Measurements from ENCODE around the gene OR4N5.

The OR4N5 gene

DNA sequence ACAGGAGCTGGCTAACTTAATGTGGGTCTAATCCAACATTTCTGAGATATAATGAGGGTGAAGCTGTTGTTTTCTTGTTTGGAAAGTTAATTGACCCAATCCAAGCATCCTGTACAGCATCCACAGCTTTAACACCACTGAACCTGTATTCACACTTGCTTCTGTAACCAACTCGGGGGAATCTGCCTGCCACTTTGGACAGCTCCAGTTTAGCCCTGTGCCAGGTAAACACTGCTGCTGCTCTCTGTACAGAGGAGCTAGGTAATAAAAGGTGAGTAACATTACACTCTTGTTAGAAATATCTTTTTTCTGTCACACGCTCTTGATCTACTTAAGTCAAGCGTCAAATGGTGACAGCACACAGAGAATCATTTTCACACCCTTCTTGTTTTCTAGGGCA is 52.8 kb downstream of the OR4N5 start:
- TF ChIP-seq GLIS3 (CRISPR knock-in tag; IDR thresholded peaks at IDR 0.05) (no peak), RARB (CRISPR knock-in tag; IDR thresholded peaks at IDR 0.05) (no peak), SNAI2 (CRISPR knock-in tag; IDR thresholded peaks at IDR 0.05) (no peak), OSR1 (CRISPR knock-in tag; IDR thresholded peaks at IDR 0.05) (no peak), ZFP3 (CRISPR knock-in tag; IDR thresholded peaks at IDR 0.05) (no peak), ZFP30 (CRISPR knock-in tag; IDR thresholded peaks at IDR 0.05) (no peak), ZC3H10 (CRISPR knock-in tag; IDR thresholded peaks at IDR 0.05) (no peak), ZNF70 (CRISPR knock-in tag; IDR thresholded peaks at IDR 0.05) (no peak), TCF4 (CRISPR knock-in tag; IDR thresholded peaks at IDR 0.05; ENCODE audit: borderline replicate concordance) (no peak)
- no peak for ATAC-seq

DNA sequence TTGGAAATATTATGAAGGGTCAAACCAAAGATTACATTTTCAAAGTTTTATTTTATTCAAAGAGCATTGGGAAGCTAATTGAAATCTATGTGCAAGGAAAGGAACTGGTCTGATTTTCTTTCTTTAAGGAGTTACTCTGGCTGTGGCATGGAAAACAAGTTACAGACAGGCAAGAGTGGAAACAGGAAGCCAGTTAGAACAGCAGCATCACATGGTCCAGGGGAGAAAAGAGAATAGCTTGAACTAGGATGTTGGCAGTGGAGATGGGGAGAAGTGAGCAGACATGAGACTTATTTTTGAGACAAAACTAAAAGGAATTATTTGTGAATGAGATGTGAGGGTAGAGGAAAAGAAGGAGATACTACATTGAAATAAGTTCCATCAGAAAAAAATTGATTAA is 55.5 kb downstream of the OR4N5 start:
- no peak for ATAC-seq
- TF ChIP-seq, protein P1, sequence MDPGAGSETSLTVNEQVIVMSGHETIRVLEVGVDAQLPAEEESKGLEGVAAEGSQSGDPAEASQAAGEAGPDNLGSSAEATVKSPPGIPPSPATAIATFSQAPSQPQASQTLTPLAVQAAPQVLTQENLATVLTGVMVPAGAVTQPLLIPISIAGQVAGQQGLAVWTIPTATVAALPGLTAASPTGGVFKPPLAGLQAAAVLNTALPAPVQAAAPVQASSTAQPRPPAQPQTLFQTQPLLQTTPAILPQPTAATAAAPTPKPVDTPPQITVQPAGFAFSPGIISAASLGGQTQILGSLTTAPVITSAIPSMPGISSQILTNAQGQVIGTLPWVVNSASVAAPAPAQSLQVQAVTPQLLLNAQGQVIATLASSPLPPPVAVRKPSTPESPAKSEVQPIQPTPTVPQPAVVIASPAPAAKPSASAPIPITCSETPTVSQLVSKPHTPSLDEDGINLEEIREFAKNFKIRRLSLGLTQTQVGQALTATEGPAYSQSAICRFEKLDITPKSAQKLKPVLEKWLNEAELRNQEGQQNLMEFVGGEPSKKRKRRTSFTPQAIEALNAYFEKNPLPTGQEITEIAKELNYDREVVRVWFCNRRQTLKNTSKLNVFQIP (CRISPR knock-in tag; IDR thresholded peaks at IDR 0.05; ENCODE audit: borderline replicate concordance, low read depth): no peak
- TF ChIP-seq CSDC2 (CRISPR knock-in tag; IDR thresholded peaks at IDR 0.05): no peak
- no peak for TF ChIP-seq ISL1 (CRISPR knock-in tag; IDR thresholded peaks at IDR 0.05)
- TF ChIP-seq, protein P2, sequence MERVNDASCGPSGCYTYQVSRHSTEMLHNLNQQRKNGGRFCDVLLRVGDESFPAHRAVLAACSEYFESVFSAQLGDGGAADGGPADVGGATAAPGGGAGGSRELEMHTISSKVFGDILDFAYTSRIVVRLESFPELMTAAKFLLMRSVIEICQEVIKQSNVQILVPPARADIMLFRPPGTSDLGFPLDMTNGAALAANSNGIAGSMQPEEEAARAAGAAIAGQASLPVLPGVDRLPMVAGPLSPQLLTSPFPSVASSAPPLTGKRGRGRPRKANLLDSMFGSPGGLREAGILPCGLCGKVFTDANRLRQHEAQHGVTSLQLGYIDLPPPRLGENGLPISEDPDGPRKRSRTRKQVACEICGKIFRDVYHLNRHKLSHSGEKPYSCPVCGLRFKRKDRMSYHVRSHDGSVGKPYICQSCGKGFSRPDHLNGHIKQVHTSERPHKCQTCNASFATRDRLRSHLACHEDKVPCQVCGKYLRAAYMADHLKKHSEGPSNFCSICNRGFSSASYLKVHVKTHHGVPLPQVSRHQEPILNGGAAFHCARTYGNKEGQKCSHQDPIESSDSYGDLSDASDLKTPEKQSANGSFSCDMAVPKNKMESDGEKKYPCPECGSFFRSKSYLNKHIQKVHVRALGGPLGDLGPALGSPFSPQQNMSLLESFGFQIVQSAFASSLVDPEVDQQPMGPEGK (CRISPR knock-in tag; IDR thresholded peaks at IDR 0.05; ENCODE audit: borderline replicate concordance): no peak
- no peak for TF ChIP-seq ARNTL (CRISPR knock-in tag; IDR thresholded peaks at IDR 0.05; ENCODE audit: borderline replicate concordance, low read depth)
- TF ChIP-seq ZNF565 (CRISPR knock-in tag; conservative IDR thresholded peaks at IDR 0.05; ENCODE audit: low read depth): no peak
- no peak for TF ChIP-seq ZC3H10 (CRISPR knock-in tag; IDR thresholded peaks at IDR 0.05)
- TF ChIP-seq ZFP30 (CRISPR knock-in tag; IDR thresholded peaks at IDR 0.05): no peak
- no peak for TF ChIP-seq ZNF8 (CRISPR knock-in tag; IDR thresholded peaks at IDR 0.05)
- TF ChIP-seq TCF4 (CRISPR knock-in tag; IDR thresholded peaks at IDR 0.05; ENCODE audit: borderline replicate concordance): no peak
- TF ChIP-seq, protein P3, sequence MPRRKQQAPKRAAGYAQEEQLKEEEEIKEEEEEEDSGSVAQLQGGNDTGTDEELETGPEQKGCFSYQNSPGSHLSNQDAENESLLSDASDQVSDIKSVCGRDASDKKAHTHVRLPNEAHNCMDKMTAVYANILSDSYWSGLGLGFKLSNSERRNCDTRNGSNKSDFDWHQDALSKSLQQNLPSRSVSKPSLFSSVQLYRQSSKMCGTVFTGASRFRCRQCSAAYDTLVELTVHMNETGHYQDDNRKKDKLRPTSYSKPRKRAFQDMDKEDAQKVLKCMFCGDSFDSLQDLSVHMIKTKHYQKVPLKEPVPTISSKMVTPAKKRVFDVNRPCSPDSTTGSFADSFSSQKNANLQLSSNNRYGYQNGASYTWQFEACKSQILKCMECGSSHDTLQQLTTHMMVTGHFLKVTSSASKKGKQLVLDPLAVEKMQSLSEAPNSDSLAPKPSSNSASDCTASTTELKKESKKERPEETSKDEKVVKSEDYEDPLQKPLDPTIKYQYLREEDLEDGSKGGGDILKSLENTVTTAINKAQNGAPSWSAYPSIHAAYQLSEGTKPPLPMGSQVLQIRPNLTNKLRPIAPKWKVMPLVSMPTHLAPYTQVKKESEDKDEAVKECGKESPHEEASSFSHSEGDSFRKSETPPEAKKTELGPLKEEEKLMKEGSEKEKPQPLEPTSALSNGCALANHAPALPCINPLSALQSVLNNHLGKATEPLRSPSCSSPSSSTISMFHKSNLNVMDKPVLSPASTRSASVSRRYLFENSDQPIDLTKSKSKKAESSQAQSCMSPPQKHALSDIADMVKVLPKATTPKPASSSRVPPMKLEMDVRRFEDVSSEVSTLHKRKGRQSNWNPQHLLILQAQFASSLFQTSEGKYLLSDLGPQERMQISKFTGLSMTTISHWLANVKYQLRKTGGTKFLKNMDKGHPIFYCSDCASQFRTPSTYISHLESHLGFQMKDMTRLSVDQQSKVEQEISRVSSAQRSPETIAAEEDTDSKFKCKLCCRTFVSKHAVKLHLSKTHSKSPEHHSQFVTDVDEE (CRISPR knock-in tag; IDR thresholded peaks at IDR 0.05): no peak
- no peak for TF ChIP-seq RARB (CRISPR knock-in tag; IDR thresholded peaks at IDR 0.05)
- no peak for TF ChIP-seq ESRRG (CRISPR knock-in tag; IDR thresholded peaks at IDR 0.05)
- TF ChIP-seq TOX (CRISPR knock-in tag; IDR thresholded peaks at IDR 0.05; ENCODE audit: borderline replicate concordance): no peak
- no peak for TF ChIP-seq SNAI2 (CRISPR knock-in tag; IDR thresholded peaks at IDR 0.05)
- TF ChIP-seq, protein P4, sequence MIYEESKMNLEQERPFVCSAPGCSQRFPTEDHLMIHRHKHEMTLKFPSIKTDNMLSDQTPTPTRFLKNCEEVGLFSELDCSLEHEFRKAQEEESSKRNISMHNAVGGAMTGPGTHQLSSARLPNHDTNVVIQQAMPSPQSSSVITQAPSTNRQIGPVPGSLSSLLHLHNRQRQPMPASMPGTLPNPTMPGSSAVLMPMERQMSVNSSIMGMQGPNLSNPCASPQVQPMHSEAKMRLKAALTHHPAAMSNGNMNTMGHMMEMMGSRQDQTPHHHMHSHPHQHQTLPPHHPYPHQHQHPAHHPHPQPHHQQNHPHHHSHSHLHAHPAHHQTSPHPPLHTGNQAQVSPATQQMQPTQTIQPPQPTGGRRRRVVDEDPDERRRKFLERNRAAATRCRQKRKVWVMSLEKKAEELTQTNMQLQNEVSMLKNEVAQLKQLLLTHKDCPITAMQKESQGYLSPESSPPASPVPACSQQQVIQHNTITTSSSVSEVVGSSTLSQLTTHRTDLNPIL (CRISPR knock-in tag; IDR thresholded peaks at IDR 0.05; ENCODE audit: low read depth): no peak
- TF ChIP-seq OSR1 (CRISPR knock-in tag; IDR thresholded peaks at IDR 0.05): no peak

All from SK-N-SH treated with all-trans-retinoic acid at 6 μM for 48 hours (cell line).